ENCODE measurements around the gene SELENBP1.
"Not testable (repeated sequence)": the region's sequence is repeated elsewhere in the genome, so short reads cannot be mapped to it uniquely, and the experiment has no call there.

Gene SELENBP1

GRCh38 chr1:151377150-151377884 lies 4.8 kb upstream of the SELENBP1 start:
- no peak for DNase-seq

- DNase-seq, result no peak
Measured at GRCh38 chr1:151373196-151373595, 691 bp upstream of the SELENBP1 start.

- no peak for DNase-seq
Measured at GRCh38 chr1:151371370-151372057, 991 bp downstream of the SELENBP1 start.

GRCh38 chr1:151370211-151370911 lies 2.1 kb downstream of the SELENBP1 start:
- no peak for DNase-seq

GRCh38 chr1:151369621-151370048 lies 2.9 kb downstream of the SELENBP1 start:
- DNase-seq, result no peak

- DNase-seq, result no peak
Measured at GRCh38 chr1:151369302-151369610, 3.2 kb downstream of the SELENBP1 start.

GRCh38 chr1:151368393-151369301 lies 3.9 kb downstream of the SELENBP1 start:
- DNase-seq, result no peak

- no peak for DNase-seq
Measured at GRCh38 chr1:151367658-151368392, 4.7 kb downstream of the SELENBP1 start.

- DNase-seq, result no peak
Measured at GRCh38 chr1:151364996-151365395, 7.5 kb downstream of the SELENBP1 start.

- DNase-seq, result no peak
Measured at GRCh38 chr1:151362308-151363155, 10.0 kb downstream of the SELENBP1 start.

- no peak for DNase-seq
Measured at GRCh38 chr1:151361883-151362282, 10.6 kb downstream of the SELENBP1 start.

GRCh38 chr1:151356696-151357095 lies 15.8 kb downstream of the SELENBP1 start:
- DNase-seq, result no peak

GRCh38 chr1:151352021-151352718 lies 20.3 kb downstream of the SELENBP1 start:
- no peak for DNase-seq

GRCh38 chr1:151350323-151350722 lies 22.2 kb downstream of the SELENBP1 start:
- not testable (repeated sequence) for DNase-seq

GRCh38 chr1:151347523-151348246 lies 24.8 kb downstream of the SELENBP1 start:
- no peak for DNase-seq

- DNase-seq, result peak; percentile 92
Measured at GRCh38 chr1:151346769-151347522, 25.6 kb downstream of the SELENBP1 start, which contains the start of gene RFX5. RFX5 (minus strand) TSS chr1:151347252; CDS start chr1:151346320, 932 bp downstream.

- no peak for DNase-seq
Measured at GRCh38 chr1:151346082-151346768, 26.3 kb downstream of the SELENBP1 start.

- DNase-seq, result no peak
Measured at GRCh38 chr1:151344291-151344690, 28.2 kb downstream of the SELENBP1 start.
